ENCODE results near the gene HERPUD1.

Gene HERPUD1

DNA sequence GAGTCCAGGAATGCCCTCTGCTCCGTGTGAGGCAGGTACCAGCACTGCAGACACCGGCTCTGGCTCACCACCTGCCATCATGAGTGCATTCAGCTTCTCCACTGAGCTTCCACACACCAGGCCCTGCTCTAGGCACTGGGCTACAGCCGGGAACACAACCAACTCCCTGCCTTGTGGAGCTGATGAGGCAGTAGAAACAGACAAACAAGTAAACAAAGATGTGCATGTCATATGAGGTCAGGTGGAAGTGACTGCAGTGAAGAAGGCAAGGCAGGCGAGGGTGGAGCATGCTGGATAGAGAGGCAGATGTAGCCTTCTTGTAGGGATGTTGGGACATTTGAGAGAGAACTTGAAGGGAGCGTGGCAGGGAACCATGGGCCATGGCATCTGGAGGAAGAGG lies 62.4 kb downstream of the HERPUD1 start:
- DNase-seq = no peak
